GM21619 (cell line): Measurements from ENCODE around the gene MRPL18.
A peak's percentile ranks its signal among the peaks of the same experiment; 100 is the strongest.
"Not testable (repeated sequence)": the region's sequence is repeated elsewhere in the genome, so short reads cannot be mapped to it uniquely, and the experiment has no call there.

Source experiments
- ATAC-seq: cut with Tn5 transposase; IDR thresholded peaks from one replicate; pipeline ENCODE4 v1.9.1; 2021; ENCODE audit not compliant: unreplicated experiment

MRPL18 gene

DNA sequence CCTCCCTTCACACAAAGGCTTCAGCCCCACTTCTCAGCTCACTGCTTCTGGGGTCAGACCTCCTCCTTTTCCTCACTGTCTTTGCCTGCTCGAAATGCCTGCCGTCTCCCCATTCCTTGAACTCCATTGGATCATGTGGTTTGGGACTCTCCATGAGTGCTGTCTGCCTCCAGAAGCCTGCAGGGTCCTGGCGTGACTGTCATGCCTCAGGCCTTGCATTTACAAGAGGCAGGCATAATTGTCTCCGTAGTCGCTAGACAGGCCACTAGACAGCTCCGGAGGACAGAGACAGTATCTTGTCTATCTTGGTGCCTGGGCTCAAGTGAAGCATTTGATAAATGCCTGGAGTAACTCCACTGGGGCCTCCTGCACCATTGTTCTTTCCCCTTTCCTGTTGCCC is 25.1 kb downstream of the MRPL18 start:
- no peak for ATAC-seq

DNA sequence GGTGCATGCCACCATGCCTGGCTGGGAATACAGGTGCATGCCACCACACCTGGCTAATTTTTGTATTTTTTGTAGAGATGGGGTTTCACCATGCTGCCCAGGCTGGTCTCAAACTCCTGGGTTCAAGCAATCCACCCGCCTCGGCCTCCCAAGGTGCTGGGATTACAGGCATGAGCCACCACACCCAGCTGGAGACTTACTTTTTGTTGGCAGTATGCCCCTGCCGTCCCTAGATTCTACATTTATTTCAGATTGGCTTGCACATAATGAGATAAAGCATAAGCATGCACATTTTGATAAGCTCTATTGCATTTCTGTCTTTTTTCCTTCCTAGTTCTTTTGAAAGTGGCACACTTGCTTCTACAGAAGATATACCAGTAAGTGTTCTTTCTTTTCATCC is 26.5 kb downstream of the MRPL18 start:
- not testable (repeated sequence) for ATAC-seq

DNA sequence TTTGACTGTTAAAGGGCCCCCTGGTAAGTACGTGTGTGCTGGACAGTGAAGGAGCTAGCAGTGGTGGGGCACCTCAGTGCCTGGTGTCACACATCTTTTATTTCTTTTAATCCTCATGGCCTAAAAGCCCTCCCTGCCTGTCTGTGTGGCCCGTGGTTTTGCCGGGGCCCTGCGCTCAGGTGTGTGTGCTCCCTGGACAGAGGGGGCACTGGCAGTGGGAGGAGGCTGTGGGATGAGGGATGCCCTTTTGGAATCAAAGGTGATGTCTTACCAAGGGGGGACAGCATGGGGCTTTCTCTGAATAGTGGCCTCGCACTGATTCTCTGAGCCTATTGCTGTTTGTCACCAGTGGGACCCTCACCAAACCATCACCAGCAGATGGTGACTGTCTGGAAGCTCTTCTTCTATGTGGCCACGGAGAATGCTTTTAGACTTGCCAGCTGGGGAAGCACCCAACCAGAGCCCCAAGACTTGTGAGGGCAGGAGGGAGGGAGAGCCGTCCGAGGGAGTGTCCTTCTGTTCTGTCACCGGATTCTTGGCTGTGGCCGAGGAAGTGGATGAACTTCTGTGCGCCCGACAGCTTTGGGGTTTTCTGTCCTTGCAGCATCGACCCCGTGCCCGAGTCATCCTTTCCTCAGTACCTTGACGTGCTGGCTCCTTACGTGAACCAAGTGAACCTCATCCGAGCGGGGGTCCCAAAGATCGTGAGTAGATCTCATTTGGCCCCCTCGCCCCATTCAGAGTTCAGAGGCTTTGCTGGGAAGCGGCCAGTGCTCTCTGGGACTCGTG is 27.9 kb downstream of the MRPL18 start:
- no peak for ATAC-seq

DNA sequence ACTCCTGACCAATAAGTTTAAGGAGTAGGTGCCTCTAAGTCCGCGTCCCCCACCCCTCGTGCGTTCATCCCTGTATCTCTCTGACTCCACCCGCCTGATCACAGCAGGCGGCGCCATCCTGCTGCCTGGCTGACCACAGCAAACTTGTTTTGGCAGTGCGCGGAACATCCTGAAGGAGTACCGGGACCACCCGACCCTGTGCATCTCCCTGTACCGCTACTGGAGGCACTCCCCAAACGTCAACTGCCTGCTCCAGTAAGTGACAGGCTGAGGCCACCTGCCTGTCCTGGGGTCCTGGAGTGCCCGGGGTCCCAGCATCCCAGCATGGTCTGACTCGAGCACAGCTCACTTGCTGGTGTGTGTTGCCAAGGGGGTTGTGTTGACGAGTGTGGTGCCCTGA is 28.8 kb downstream of the MRPL18 start:
- ATAC-seq = no peak

DNA sequence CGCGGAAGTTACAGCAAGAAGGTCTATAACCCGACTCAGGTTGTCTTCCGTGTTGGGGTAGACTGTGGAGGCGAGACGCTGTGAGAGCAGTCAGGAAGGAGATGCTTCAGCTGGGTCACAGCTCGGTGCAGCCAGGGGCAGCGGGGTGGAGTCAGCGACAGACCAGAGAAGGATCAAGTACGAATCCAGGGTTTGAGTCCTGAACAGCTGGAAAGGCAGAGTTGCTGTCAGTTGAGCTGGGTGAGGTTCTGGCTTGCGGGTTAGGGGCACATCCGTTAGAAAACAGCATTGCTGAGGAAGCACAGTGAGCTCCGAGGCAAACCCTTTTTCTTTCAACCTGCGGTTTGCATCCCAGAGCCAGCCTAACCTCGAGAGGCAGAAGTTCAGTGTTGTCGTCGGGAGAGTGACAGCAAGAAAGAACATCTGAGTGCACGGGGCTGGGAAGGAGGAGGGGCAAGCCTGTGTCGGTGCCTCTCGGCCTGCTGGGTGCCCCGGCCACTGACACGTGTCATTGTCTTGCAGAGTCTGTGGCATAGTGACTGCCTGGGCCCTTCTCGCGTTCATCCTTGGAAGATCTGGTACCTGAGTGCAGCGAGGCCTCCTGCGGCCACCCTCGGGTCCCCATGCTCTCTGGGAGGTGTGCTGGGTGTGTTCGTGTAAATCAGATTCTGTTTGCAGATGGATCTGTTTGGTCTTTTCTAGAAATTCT is 29.8 kb downstream of the MRPL18 start:
- ATAC-seq = peak; percentile 53

DNA sequence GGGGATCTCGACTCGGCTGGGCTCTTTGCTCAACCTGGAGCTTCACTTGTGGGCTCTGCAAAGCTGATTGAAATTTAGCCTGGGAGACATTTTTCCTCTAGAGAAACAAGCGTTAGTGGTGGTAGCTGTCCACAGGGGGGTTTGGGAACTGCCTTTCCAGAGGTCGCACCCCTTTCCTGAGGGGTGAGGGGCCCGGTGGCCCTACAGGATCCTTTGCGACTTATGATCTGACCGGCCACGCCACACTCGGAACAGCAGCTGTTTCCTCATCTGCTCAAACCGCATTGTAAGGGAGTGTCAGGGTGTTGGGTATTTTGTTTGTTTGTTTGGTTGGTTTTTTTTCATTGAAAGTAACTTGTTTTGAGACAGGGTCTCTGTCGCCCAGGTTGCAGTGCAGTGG is 30.9 kb downstream of the MRPL18 start:
- ATAC-seq = no peak

DNA sequence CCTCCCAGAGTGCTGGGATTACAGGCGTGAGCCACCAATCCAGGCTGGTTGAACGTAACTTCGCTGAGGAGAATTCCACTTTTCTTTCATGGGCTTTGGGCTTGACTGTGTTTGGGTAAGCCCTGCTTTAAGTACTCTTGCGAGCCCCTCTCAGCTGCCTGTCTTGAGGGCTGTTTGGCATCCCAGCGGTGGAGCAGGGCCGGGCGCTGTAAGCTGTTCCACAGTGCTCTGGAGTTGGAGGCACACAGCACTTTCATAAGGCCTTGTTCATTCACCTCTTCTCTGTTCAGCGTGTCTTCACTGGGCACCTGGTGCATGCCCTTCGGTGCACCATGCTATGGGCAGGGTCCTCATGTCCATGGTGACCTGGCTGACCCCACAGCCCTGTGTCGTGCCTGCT is 31.5 kb downstream of the MRPL18 start:
- no peak for ATAC-seq

DNA sequence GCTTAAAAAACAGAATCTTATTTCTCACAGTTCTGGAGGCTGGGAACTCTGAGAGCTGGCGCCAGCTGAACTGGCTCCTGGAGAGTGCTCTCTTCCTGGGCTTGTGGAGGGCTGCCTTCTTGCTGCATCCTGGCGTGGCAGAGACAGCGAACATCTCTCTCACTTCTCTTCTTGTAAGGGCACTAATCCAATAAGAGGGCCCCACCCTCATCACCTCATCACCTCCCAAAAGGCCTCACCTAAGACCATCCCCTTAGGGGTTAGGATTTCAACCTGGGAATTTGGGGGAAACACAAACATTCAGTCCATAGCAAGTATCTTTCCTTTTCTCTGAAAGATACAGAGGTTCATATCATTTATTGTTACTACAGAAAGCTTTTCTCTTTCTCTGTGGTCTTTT is 33.7 kb downstream of the MRPL18 start:
- ATAC-seq = no peak

DNA sequence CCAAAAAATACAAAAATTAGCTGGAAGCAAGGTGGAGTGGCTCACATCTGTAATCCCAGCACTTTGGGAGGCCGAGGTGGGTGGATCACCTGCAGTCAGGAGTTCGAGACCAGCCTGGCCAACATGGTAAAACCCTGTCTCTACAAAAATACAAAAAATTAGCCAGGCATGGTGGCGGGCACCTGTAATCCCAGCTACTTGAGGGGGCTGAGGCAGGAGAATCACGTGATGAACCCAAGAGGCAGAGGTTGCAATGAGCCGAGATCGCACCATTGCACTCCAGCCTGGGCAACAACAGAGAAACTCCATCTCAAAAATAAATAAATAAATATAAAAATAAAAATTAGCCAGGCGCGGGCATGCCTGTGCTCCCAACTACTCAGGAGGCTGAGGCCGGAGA is 34.4 kb downstream of the MRPL18 start:
- ATAC-seq = not testable (repeated sequence)

DNA sequence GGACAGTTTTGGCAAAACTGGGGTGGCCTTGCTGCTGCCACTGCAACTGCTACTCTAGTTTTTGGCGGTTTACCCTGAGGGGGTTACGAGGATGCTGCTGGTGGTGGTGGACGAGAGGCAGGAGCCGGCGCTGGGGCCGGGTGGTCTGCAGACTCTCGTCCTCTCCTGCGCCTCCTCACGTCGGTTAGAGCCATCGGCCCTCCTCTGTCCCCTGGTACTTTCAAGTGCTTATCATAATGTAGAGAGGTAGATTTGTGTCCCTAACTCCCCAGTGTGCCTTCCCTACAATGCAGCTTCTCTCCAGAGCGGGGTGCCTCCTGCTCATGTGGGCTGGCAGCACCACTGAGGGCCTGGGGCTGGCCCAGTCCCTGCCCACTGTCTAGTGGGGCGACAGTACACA is 35.7 kb downstream of the MRPL18 start:
- ATAC-seq = no peak

DNA sequence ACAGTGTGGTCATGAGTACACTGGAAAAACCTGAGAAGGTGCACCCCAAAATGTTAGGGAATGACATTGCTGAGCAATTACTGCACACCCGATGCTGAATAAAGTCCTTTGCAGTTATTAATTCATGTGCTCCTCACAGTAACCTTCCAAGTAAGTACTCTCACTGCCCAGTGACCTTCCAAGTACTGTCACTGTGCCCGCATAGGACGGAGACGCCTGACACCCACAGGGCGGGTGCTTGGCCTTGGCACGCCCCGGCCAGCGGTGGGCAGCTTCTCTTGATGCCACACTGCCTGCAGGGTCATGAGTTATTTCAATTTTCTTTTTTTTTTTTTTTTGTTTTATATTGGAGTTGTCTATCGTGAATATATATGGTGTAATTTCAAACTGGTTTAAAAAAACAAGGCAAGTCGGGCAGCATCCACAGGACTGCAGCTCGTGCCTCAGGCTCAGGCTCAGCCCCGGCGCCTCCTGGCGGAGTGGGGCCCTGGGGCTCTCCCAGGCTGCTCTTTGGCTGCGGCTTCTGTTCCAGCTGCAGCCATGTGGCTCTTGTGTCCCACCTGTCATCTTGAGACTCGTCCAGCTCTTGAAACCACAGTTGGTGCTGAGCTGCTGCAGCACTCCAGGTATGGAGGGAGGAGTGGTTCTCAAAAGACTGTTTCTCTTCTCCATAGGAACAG is 36.8 kb downstream of the MRPL18 start:
- no peak for ATAC-seq

DNA sequence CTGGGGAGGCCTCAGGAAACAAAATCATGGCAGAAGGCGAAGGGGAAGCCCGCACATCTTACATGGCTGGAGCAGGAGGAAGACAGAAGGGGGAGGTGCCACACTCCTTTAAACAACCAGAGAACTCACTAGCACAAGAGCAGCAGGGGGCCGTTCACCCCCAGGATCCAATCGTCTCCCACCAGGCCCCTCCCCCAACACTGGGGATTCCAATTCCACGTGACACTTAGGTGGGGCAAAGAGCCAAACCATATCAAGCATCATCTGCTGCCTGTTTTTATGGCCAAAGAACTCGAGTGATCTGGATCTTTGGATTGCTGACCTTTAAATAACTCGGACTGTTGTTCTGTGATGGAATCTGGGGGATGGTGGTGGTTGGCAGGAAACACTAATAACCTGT is 37.8 kb downstream of the MRPL18 start:
- no peak for ATAC-seq

DNA sequence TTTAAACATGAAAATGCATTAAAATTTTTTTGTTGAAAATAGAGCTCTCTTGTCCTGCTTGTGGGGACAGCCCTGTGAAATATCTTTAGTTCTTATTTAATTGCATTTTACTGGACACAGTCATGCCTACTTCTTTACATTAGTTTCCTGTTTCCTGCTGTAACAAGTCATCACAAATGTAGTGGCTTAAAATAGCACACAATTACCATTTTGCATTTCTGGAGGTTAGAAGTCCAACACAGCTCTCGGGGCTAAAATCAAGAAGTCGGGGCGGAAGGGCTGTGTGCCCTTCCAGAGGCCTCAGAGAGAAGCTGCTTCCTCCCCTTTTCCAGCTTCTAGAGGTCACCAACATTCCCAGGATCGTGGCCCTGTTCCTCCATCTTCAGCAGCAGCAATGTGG is 39.3 kb downstream of the MRPL18 start:
- peak; percentile 70 for ATAC-seq

DNA sequence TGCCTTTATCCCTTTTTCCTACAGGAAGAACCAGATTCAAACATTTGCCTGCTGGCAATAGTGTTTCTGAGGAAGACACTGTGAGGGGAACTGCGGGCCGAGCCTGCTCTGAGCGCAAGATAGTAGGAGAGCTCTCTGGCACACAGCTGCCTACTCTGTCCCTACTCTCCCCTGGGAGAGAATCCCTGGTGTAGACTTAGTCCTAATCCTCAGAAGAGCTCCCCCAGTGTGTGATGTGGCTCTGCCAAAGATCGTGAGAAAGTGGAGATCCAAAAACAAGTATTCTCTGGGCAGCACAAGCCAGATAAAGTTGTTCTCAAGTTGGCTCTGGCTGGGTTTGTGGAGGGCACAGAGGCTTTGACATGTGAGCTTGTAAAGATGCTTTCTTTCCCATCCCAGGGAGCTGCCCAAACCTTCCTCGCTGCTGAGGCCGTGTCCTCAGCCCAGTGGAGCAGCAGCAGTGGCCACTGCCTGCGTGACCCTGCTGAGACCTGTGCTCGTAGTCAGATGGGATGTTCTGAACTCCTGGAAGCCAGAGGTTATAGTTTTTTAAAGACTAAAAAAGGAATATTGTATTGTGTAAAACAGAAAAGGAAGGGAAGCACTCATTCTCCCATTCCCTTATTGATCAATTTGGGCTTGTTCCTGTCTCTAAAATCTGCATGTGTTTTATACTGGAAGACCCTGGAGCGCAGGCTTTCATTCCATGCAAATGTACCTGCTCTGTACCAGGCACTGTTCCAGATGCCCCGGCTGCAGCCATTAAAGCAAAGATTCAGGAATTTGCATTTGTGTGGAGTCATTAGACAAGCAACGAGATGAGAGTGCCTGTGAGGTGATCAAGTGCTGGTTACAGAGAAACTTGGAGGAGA is 40.5 kb downstream of the MRPL18 start:
- no peak for ATAC-seq

DNA sequence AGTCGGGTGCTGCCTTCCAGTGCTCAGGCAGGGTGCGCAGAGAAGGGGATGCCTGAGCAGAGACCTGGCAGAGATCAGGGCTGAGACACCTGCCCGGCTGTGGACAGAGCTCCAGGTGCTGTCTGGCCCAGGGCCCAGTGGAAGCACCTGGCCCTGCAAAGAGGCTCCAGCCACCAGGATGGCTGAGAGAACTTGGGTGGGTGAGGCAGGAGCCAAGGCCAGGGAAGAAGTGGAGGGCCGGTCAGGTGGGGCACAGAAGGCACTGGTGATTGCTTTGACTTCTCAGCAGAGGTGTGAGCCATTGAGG is 41.1 kb downstream of the MRPL18 start:
- no peak for ATAC-seq

DNA sequence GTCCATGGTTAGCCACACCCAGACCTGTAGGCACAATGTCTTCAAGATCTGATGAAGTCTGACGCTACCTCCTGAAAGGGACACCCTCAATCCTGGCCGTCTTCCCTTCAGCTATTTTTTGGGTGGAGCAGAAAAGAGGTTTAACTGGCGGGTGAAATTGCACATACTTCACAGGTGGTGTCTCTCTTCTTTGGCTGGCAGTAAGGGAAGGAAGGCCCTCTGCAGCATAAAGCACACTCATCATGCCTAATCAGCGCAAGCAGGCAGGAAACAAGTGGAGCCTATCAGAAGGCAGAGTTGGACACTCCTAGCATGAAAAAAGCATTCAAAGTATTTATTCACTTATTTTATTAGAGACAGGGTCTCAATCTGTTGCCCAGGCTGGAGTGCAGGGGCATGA is 42.7 kb downstream of the MRPL18 start:
- no peak for ATAC-seq

DNA sequence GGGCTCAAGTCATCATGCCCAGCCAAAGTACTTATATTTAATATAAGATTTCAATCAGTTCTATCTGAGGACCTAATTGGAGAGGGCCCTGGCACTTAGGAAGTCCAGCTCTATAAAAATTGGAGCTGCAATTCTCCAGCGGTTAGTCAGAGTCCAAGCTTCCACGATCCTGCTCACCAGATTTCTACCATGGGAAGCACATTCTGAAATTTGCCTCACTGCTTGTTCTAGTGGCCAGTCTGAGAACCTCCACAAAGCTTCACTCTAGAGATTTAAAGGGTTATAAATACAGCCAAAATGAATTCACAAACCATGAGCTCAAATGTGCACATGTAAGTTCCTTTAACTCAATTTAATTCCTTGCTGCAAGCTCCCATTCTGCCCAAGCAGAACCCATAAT is 43.3 kb downstream of the MRPL18 start:
- no peak for ATAC-seq

DNA sequence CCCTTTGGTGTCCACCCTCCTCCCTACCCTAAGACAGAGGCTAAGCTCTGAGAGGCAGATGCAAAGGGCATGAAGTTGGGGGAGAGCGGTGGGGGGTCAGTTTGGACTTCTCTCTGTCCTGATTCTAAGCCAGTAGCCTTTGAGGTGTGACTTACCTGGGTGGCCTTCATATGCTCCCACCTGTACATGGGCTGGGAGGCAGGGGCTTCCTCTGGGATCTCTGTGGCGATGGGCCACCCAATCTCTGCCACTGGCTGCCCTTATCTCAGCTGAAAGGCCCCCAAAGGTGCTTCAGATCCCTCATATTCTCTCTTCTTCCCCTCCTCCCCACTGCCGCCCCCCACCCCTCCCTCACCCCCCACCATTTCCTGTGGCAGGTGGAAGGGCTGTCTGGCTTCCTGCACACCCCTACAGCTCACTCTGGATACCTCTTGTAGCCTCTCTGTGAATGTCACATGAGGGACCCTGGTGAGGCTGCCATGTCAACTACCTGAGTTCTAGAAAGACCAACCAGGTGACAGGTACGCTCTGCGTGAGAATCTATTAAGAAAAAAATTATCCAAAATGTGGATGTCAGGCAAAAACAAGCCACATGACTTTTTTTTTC is 43.8 kb downstream of the MRPL18 start:
- no peak for ATAC-seq

DNA sequence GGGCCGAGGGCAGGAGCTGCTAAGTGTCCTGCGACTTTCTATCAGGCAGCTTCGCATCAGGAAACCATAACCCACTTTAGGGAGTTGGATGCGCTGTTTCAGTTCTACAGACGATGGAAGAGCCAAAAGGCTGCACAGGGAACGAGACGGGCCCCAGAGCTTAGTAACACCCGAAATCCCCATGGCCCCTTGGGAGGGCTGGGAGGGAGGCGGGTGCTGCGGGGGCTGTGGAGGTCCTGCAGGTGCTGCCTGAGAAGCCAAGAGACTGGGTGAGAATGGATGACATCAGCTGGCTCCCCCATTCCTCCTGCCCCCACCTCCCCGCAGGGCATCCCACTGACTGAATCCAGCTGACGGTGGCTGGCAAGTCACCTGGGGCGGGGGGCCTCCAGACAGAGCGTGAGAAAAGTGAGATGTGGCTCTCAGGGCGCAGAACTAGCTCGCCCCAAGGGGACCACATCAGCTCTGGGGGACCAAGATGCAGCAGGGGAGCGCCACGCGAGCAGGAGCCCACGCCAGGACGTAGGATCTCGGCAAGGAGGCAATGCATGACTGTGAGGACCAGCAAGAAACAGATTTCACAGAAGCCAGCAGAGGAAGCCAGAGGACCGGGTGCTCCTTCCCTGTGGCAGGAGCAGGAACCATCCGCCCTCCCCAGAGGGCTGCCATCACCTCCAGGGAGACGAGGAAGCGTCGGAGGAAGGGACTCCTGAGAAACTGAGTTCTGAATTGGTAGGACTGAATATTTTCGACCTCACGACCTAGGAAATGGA is 46.6 kb downstream of the MRPL18 start:
- no peak for ATAC-seq

DNA sequence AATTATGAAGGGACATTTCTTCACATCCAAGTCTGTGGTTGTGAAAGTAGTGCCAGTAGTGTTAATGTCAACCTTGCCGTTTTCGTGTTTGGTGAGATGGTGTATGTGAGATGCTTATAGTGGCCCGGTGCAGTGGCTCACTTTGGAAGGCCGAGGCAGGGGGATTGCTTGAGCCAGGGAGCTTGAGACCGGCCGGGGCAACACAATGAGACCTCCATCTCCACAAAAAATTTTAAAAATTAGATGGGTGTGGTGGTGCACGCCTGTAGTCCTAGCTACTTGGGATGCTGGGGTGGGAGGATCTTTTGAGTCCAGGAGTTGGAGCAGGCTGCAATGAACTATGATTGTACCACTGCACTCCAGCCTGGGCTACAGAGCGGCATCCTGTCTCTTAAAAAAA is 47.2 kb downstream of the MRPL18 start:
- ATAC-seq = no peak
